Stomach (tissue), 9 donors: ENCODE results near the gene TXLNG. TPM values are rescaled to one million over a fixed set of nuclear protein-coding genes. Genes with fewer than 3 reads are reported as not detected.
"Not testable (repeated sequence)": the region's sequence is repeated elsewhere in the genome, so short reads cannot be mapped to it uniquely, and the experiment has no call there.

Source experiments
- DNase-seq, 2 donors: peaks; one replicate each; pipeline versions ENCODE4 v3.0.0 to v3.0.0-alpha.2; 2013 to 2019
- H3K27ac ChIP-seq, 5 donors: fragments of 200-600 bp in 4 of 5; sonication (generic) in 4 of 5; one replicate each; pipeline ENCODE4 v1.5.1; 2013 to 2019; ENCODE audit warnings: mild to moderate bottlenecking in 1 of 5, moderate library complexity in 1 of 5
- H3K27me3 ChIP-seq, 3 donors: fragments of 200-600 bp; sonication (generic); one replicate each; pipeline ENCODE4 v1.5.1; 2017 to 2019; ENCODE audit warnings: mixed run types in 1 of 3
- H3K36me3 ChIP-seq, 4 donors: fragments of 200-600 bp; sonication (generic); 1 replicate in 3 of 4; 2 replicates in 1 of 4; pipeline ENCODE4 v1.5.1; 2016 to 2019
- H3K4me1 ChIP-seq, 4 donors: fragments of 200-600 bp; sonication (generic); one replicate each; pipeline ENCODE4 v1.5.1; 2016 to 2019
- H3K4me3 ChIP-seq, 4 donors: fragments of 200-600 bp; sonication (generic) in 3 of 4; one replicate each; pipeline ENCODE4 v1.5.1; 2016 to 2019; ENCODE audit warnings: mild to moderate bottlenecking in 1 of 4
- H3K9me3 ChIP-seq, 4 donors: fragments of 200-600 bp; sonication (generic); one replicate each; pipeline ENCODE4 v1.5.1; 2016 to 2019
- CTCF ChIP-seq, 7 experiments: fragments of 450-650 bp in 4 of 7; fragments of 200-600 bp in 3 of 7; sonication (generic) in 3 of 7; IDR thresholded peaks; one replicate each; pipeline ENCODE4 v1.5.1; 2016 to 2019; ENCODE audit warnings: antibody characterized with exemption in 7 of 7, control low read depth in 2 of 7, mild to moderate bottlenecking in 1 of 7
- EP300 ChIP-seq: sonication (generic); formaldehyde crosslinking; IDR thresholded peaks from one replicate; pipeline ENCODE4 v1.6.1; 2017; ENCODE audit warnings: antibody characterized with exemption
- POLR2A ChIP-seq, 4 donors: fragments of 450-650 bp; IDR thresholded peaks; one replicate each; pipeline ENCODE4 v1.6.1; 2016; ENCODE audit warnings: antibody characterized with exemption in 4 of 4, control low read depth in 2 of 4, mild to moderate bottlenecking in 1 of 4, moderate library complexity in 1 of 4
- POLR2AphosphoS5 ChIP-seq, 3 donors: sonication (generic); formaldehyde crosslinking; IDR thresholded peaks; one replicate each; pipeline ENCODE4 v1.6.1; 2016; ENCODE audit warnings: antibody characterized with exemption in 3 of 3
- WGBS, 5 donors: extraction: QIAGEN DNeasy Blood & Tissue Kit in 3 of 5; methylation state at CpG; one replicate each; pipeline versions ENCODE4 v1.1.5 to v1.1.7; 2013 to 2018; 5-methylcytosine and 5-hydroxymethylcytosine counted together
- intact Hi-C: fragments of 100-400 bp; cut with DNase I; formaldehyde crosslinking; loops from one replicate; pipeline ENCODE4 v1.15.1; 2023; ENCODE audit warnings: low total_unique reads
- polyA plus RNA-seq, 3 donors: library from polyadenylated mRNA; stranded (reverse); fragments of 200-250 nt; gene quantifications; one replicate each; pipeline ENCODE4 v1.2.3, GENCODE V29; 2013
- total RNA-seq, 5 donors: library from RNA; depleted of rRNA; stranded (reverse); fragments of >200 nt; gene quantifications; one replicate each; pipeline versions ENCODE4 v1.1.0 to v1.2.3, GENCODE V29; 2014 to 2016
- donor health status: healthy with polysubstance abuse.
- donor health status: Bipolar disorder and iron deficiency.
- donor health status: healthy.

Gene TXLNG
- total and polyA plus RNA-seq, 8 donors, result 4.6 to 25.7 (median 9.7) TPM

- no peak overlapping the region for H3K4me3 ChIP-seq
- intact Hi-C loops, result no loop called here
- H3K36me3 ChIP-seq, result no peaks in the 10 kb centered on the region
- H3K9me3 ChIP-seq, result no peaks in the 10 kb centered on the region
- H3K27ac ChIP-seq, result no peak overlapping the region
- TF ChIP-seq EP300, result no peak
- no peak for TF ChIP-seq POLR2A (IDR thresholded peaks at IDR 0.05)
- no peak for TF ChIP-seq CTCF (IDR thresholded peaks at IDR 0.05)
- no peak for TF ChIP-seq POLR2AphosphoS5 (IDR thresholded peaks at IDR 0.05)
- DNase-seq, result no peak
- H3K4me1 ChIP-seq, result no peaks in the 10 kb centered on the region
- peaks cover 0 to 4% (median 0%) of the 10 kb centered on the region in 3 donors for H3K27me3 ChIP-seq
Measured at GRCh38 chrX:16778993-16779392, 7.3 kb upstream of the TXLNG start.

GRCh38 chrX:16779815-16780214 lies 6.5 kb upstream of the TXLNG start:
- not testable (repeated sequence) for DNase-seq, H3K4me1 ChIP-seq, H3K27me3 ChIP-seq, H3K9me3 ChIP-seq, H3K27ac ChIP-seq, H3K4me3 ChIP-seq, H3K36me3 ChIP-seq
- intact Hi-C loops, result loop anchor here (10.0 kb wide), 1 partner anchor 65 kb away; the partner anchor contains the start of genes CTPS2 and SYAP1
- 45 to 72% (median 55%) methylated on average over 2 of the region's 2 CpGs for WGBS, 5 donors

- no peaks in the 10 kb centered on the region for H3K9me3 ChIP-seq
- H3K4me1 ChIP-seq, result peaks cover 0 to 27% (median 17%) of the 10 kb centered on the region in 4 donors
- H3K27ac ChIP-seq, result no peak overlapping the region
- no peak for TF ChIP-seq POLR2A (IDR thresholded peaks at IDR 0.05)
- intact Hi-C loops, result loop anchor here (10.0 kb wide), 1 partner anchor 69 kb away; the partner anchor contains the start of genes CTPS2 and SYAP1
- H3K36me3 ChIP-seq, result no peaks in the 10 kb centered on the region
- peaks cover 0 to 4% (median 0%) of the 10 kb centered on the region in 3 donors for H3K27me3 ChIP-seq
- no peak overlapping the region for H3K4me3 ChIP-seq
- no peak for DNase-seq
- 74 to 88% (median 84%) methylated on average over 17 of the region's 17 CpGs for WGBS, 5 donors
Measured at GRCh38 chrX:16783452-16783851, 2.8 kb upstream of the TXLNG start.

GRCh38 chrX:16784440-16784839 lies 1.8 kb upstream of the TXLNG start:
- intact Hi-C loops, result loop anchor here (10.0 kb wide), 1 partner anchor 70 kb away; the partner anchor contains the start of genes CTPS2 and SYAP1
- DNase-seq, H3K36me3 ChIP-seq, H3K9me3 ChIP-seq, H3K4me3 ChIP-seq, H3K27me3 ChIP-seq, H3K27ac ChIP-seq: not testable (repeated sequence)
- whole genome bisulfite sequencing, 5 donors, result 58 to 71% (median 64%) methylated on average over 15 to 18 of the region's 18 CpGs
- peaks cover 0 to 31% (median 17%) of the 10 kb centered on the region in 4 donors for H3K4me1 ChIP-seq

- WGBS, 5 donors, result 13 to 16% (median 14%) methylated on average over 38 to 39 of the region's 39 CpGs
- intact Hi-C loops, result loop anchor here (10.0 kb wide), 1 partner anchor 71 kb away; the partner anchor contains the start of genes CTPS2 and SYAP1
- Histone ChIP-seq H3K4me3 (peak overlapping the region; percentile 71 to 95 (median 82)), H3K27ac (peak overlapping the region; percentile 16 to 93 (median 91)), H3K36me3 (peaks cover 0 to under 1% (median 0%) of the 10 kb centered on the region in 4 donors), H3K9me3 (no peaks in the 10 kb centered on the region), H3K4me1 (peaks cover 0 to 35% (median 17%) of the 10 kb centered on the region in 4 donors), H3K27me3 (no peaks in the 10 kb centered on the region)
- TF ChIP-seq CTCF (IDR thresholded peaks at IDR 0.05) (no peak), EP300 (no peak), POLR2A (IDR thresholded peaks at IDR 0.05) (no peak), POLR2AphosphoS5 (IDR thresholded peaks at IDR 0.05) (no peak)
- DNase-seq, result peak; percentile 40 to 42
Measured at GRCh38 chrX:16785247-16786138, 773 bp upstream of the TXLNG start.
